Keratinocyte (primary cell): ENCODE data around the gene AMBP.

ENCODE experiments used
- EZH2 ChIP-seq: IDR thresholded peaks from one replicate; pipeline ENCODE4 v1.6.1; 2012; ENCODE audit warnings: inconsistent platforms, mild to moderate bottlenecking, low read length, moderate library complexity
- TF ChIP-seq, protein P1 (sequence below), 3 experiments: IDR thresholded peaks in 1 of 3; conservative IDR thresholded peaks in 1 of 3; optimal IDR thresholded peaks in 1 of 3; 2 replicates in 2 of 3; 3 replicates in 1 of 3; pipeline versions ENCODE3 to v1.5.1; 2011; ENCODE audit warnings: low read length in 3 of 3, mild to moderate bottlenecking in 3 of 3, moderate library complexity in 2 of 3, control low read depth in 1 of 3, inconsistent platforms in 1 of 3; ENCODE audit not compliant: insufficient read depth in 2 of 3; ENCODE audit errors: extremely low read depth in 1 of 3

DNA sequence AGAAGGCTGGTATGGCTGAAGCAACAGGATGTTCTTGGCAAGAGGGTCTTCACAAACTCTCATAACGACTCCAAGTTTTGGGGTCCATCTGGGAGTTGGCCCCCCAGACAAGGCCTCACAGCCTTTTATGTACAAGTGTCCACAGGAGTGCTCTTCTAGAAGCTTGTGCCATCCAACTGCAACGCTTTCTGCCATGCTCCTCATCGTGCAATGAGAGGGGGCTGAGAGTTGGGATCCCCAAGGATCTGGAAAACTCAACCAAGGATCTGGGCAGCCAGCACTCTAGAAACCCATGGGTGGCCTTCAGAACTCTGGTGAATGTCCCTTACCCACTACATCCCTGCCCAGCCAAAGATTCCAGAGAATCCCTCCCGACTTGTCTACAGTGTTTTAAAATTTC is 8.5 kb upstream of the AMBP start:
- TF ChIP-seq, protein P1, sequence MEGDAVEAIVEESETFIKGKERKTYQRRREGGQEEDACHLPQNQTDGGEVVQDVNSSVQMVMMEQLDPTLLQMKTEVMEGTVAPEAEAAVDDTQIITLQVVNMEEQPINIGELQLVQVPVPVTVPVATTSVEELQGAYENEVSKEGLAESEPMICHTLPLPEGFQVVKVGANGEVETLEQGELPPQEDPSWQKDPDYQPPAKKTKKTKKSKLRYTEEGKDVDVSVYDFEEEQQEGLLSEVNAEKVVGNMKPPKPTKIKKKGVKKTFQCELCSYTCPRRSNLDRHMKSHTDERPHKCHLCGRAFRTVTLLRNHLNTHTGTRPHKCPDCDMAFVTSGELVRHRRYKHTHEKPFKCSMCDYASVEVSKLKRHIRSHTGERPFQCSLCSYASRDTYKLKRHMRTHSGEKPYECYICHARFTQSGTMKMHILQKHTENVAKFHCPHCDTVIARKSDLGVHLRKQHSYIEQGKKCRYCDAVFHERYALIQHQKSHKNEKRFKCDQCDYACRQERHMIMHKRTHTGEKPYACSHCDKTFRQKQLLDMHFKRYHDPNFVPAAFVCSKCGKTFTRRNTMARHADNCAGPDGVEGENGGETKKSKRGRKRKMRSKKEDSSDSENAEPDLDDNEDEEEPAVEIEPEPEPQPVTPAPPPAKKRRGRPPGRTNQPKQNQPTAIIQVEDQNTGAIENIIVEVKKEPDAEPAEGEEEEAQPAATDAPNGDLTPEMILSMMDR (optimal IDR thresholded peaks at IDR 0.05 in 1 of 3, IDR thresholded peaks at IDR 0.05 in 1 of 3, conservative IDR thresholded peaks at IDR 0.05 in 1 of 3; ENCODE audit: extremely low read depth in 1 of 3, insufficient read depth in 2 of 3, low read length in 3 of 3), result no peak
- TF ChIP-seq EZH2, result no peak
